Suppressor macrophage treated with lipopolysaccharide for 4 hours (primary cell): ENCODE data around the gene ADO.
A peak's percentile ranks its signal among the peaks of the same experiment; 100 is the strongest.
"Not testable (repeated sequence)": the region's sequence is repeated elsewhere in the genome, so short reads cannot be mapped to it uniquely, and the experiment has no call there.

ENCODE experiments used
- DNase-seq: peaks from one replicate; pipeline ENCODE4 v3.0.0-alpha.2; 2020

ADO gene

GRCh38 chr10:62804356-62805230 lies at the start of gene ADO:
Gene ADO (plus strand): TSS chr10:62804720. CDS start chr10:62805060, 340 bp downstream.
- peak; percentile 83 for DNase-seq

- DNase-seq = no peak
These were observed 49.6 kb upstream of the ADO start for GRCh38 chr10:62754963-62755362.

GRCh38 chr10:62755662-62756653 lies 48.6 kb upstream of the ADO start:
- no peak for DNase-seq

- DNase-seq = peak; percentile 77
These were observed 44.8 kb upstream of the ADO start for GRCh38 chr10:62759599-62760175.

GRCh38 chr10:62760401-62760800 lies 44.1 kb upstream of the ADO start:
- DNase-seq = peak; percentile 89

GRCh38 chr10:62761115-62761514 lies 43.4 kb upstream of the ADO start:
- DNase-seq = peak; percentile 37

- no peak for DNase-seq
These were observed 41.4 kb upstream of the ADO start for GRCh38 chr10:62763155-62763554.

GRCh38 chr10:62764011-62764410 lies 40.5 kb upstream of the ADO start:
- no peak for DNase-seq

GRCh38 chr10:62765726-62766125 lies 38.8 kb upstream of the ADO start:
- DNase-seq = no peak

GRCh38 chr10:62766386-62766785 lies 38.1 kb upstream of the ADO start:
- no peak for DNase-seq

GRCh38 chr10:62769574-62770242 lies 34.8 kb upstream of the ADO start:
- DNase-seq = no peak

GRCh38 chr10:62772186-62772974 lies 32.1 kb upstream of the ADO start:
- peak; percentile 70 for DNase-seq

- no peak for DNase-seq
These were observed 26.4 kb upstream of the ADO start for GRCh38 chr10:62778125-62778524.

- DNase-seq = peak; percentile 78
These were observed 24.9 kb upstream of the ADO start for GRCh38 chr10:62779487-62780248.

GRCh38 chr10:62784537-62784936 lies 20.0 kb upstream of the ADO start:
- not testable (repeated sequence) for DNase-seq

- not testable (repeated sequence) for DNase-seq
These were observed 16.2 kb upstream of the ADO start for GRCh38 chr10:62788285-62788684.

GRCh38 chr10:62788861-62789467 lies 15.6 kb upstream of the ADO start:
- DNase-seq = no peak

- no peak for DNase-seq
These were observed 14.4 kb upstream of the ADO start for GRCh38 chr10:62790019-62790555.

- DNase-seq = no peak
These were observed 13.9 kb upstream of the ADO start for GRCh38 chr10:62790571-62790970.

GRCh38 chr10:62792261-62792660 lies 12.3 kb upstream of the ADO start:
- no peak for DNase-seq
